ENCODE results near the gene HOXD12.
A peak's percentile ranks its signal among the peaks of the same experiment; 100 is the strongest.

Gene HOXD12

GRCh38 chr2:176081376-176081836, 18.2 kb upstream of the HOXD12 start:
- no peak for DNase-seq (ENCODE audit: low spot score)

GRCh38 chr2:176081837-176082524, 17.6 kb upstream of the HOXD12 start:
- no peak for DNase-seq (ENCODE audit: low spot score)

GRCh38 chr2:176082525-176082823, 17.1 kb upstream of the HOXD12 start:
- no peak for DNase-seq (ENCODE audit: low spot score)

- DNase-seq (ENCODE audit: low spot score), result no peak
These were observed 16.5 kb upstream of the HOXD12 start for GRCh38 chr2:176082824-176083751.

GRCh38 chr2:176083796-176084261, 15.8 kb upstream of the HOXD12 start, which contains the start of gene EVX2:
Gene EVX2, minus strand, starts transcription at chr2:176083962. Its CDS starts 186 bp downstream, at chr2:176083776.
- no peak for DNase-seq (ENCODE audit: low spot score)

GRCh38 chr2:176084611-176085119, 14.9 kb upstream of the HOXD12 start:
- DNase-seq (ENCODE audit: low spot score), result no peak

GRCh38 chr2:176085120-176085788, 14.3 kb upstream of the HOXD12 start:
- no peak for DNase-seq (ENCODE audit: low spot score)

GRCh38 chr2:176085861-176086771, 13.5 kb upstream of the HOXD12 start:
- DNase-seq (ENCODE audit: low spot score), result peak; percentile 62

- no peak for DNase-seq (ENCODE audit: low spot score)
These were observed 12.1 kb upstream of the HOXD12 start for GRCh38 chr2:176087330-176088047.

GRCh38 chr2:176088048-176088936, 11.3 kb upstream of the HOXD12 start:
- peak; percentile 24 for DNase-seq (ENCODE audit: low spot score)

- DNase-seq (ENCODE audit: low spot score), result no peak
These were observed 10.4 kb upstream of the HOXD12 start for GRCh38 chr2:176088937-176089842.

GRCh38 chr2:176089843-176090395, 9.7 kb upstream of the HOXD12 start:
- DNase-seq (ENCODE audit: low spot score), result no peak

GRCh38 chr2:176090862-176091261, 8.7 kb upstream of the HOXD12 start:
- no peak for DNase-seq (ENCODE audit: low spot score)

- DNase-seq (ENCODE audit: low spot score), result no peak
These were observed 8.0 kb upstream of the HOXD12 start for GRCh38 chr2:176091329-176092258.

GRCh38 chr2:176092270-176093144, 7.1 kb upstream of the HOXD12 start, which contains the start of gene HOXD13:
Gene HOXD13, plus strand, starts transcription at chr2:176092721. Its CDS starts 170 bp downstream, at chr2:176092891.
- DNase-seq (ENCODE audit: low spot score), result no peak
